IMR-90 (cell line): ENCODE data around the gene CLEC16A. TPM values are rescaled to one million over a fixed set of nuclear protein-coding genes. Genes with fewer than 3 reads are reported as not detected.
A peak's percentile ranks its signal among the peaks of the same experiment; 100 is the strongest.

ENCODE experiments used
- ATAC-seq: fragments of 200-7000 bp; cut with Tn5 transposase; 2 replicates; pipeline ENCODE4 v1.9.1; 2020; ENCODE audit warnings: low read depth, mild to moderate bottlenecking, moderate library complexity
- BruUV-seq: library from RNA; stranded (reverse); fragments of 400-500 nt; replicated peaks from 2 replicates; lab custom pipeline; 2021; lab: Mats Ljungman, UMichigan
- CTCF ChIA-PET: fragments of 300-600 bp; formaldehyde crosslinking; extraction: SDS; loops from one replicate; lab custom pipeline; 2021; ENCODE audit warnings: antibody characterized with exemption; lab: Yijun Ruan, JAX
- POLR2A ChIA-PET: fragments of 300-600 bp; sonication (Branson Sonifier 250); formaldehyde crosslinking; loops from one replicate; lab custom pipeline; 2022; ENCODE audit warnings: antibody characterized with exemption; ENCODE audit not compliant: unreplicated experiment; lab: Charles Lee
- DNase-seq: peaks from one replicate; pipeline ENCODE4 v3.0.0; 2013
- H2AFZ ChIP-seq: replicated peaks from 2 replicates; pipeline ENCODE3; 2013; ENCODE audit warnings: low read length, mild to moderate bottlenecking; ENCODE audit not compliant: poor library complexity
- H2AK5ac ChIP-seq: 2 replicates; pipeline ENCODE4 v1.6.1; 2013; ENCODE audit warnings: low read depth, low read length, inconsistent platforms
- H2AK9ac ChIP-seq: replicated peaks from 2 replicates; pipeline ENCODE3; 2013; ENCODE audit warnings: mild to moderate bottlenecking, low read depth, low read length, moderate library complexity; ENCODE audit not compliant: poor library complexity
- H2BK120ac ChIP-seq: 2 replicates; pipeline ENCODE4 v1.6.1; 2013; ENCODE audit warnings: low read depth, low read length, inconsistent platforms
- H2BK15ac ChIP-seq: 3 replicates; pipeline ENCODE4 v1.6.1; 2013; ENCODE audit warnings: low read depth, low read length, inconsistent platforms
- H2BK20ac ChIP-seq: 2 replicates; pipeline ENCODE4 v1.6.1; 2013; ENCODE audit warnings: low read depth, mild to moderate bottlenecking, inconsistent platforms, low read length, moderate library complexity
- H2BK5ac ChIP-seq: 2 replicates; pipeline ENCODE4 v1.6.1; 2013; ENCODE audit warnings: mild to moderate bottlenecking, low read depth, low read length, inconsistent platforms; ENCODE audit not compliant: poor library complexity, severe bottlenecking
- H3K14ac ChIP-seq: replicated peaks from 2 replicates; pipeline ENCODE4 v1.6.1; 2013; ENCODE audit warnings: low read depth, low read length, inconsistent platforms
- H3K18ac ChIP-seq: 2 replicates; pipeline ENCODE4 v1.6.1; 2013; ENCODE audit warnings: low read depth, low read length, control low read depth
- H3K23ac ChIP-seq: 2 replicates; pipeline ENCODE4 v1.6.1; 2013; ENCODE audit warnings: low read depth, low read length, inconsistent platforms
- H3K27ac ChIP-seq: 2 replicates; pipeline ENCODE4 v1.5.1; 2013; ENCODE audit warnings: mild to moderate bottlenecking, control low read depth, low read length; ENCODE audit not compliant: insufficient read depth
- H3K27me3 ChIP-seq: 2 replicates; pipeline ENCODE4 v1.6.1; 2013; ENCODE audit warnings: low read length; ENCODE audit not compliant: control insufficient read depth, insufficient read depth
- H3K36me3 ChIP-seq: 2 replicates; pipeline ENCODE4 v1.6.1; 2013; ENCODE audit warnings: low read length, mixed read lengths; ENCODE audit not compliant: control insufficient read depth, insufficient read depth
- H3K4ac ChIP-seq: 2 replicates; pipeline ENCODE4 v1.6.1; 2013; ENCODE audit warnings: low read depth, low read length, inconsistent platforms
- H3K4me1 ChIP-seq: 2 replicates; pipeline ENCODE4 v1.6.1; 2013; ENCODE audit warnings: low read length, mixed read lengths; ENCODE audit not compliant: control insufficient read depth, insufficient read depth
- H3K4me2 ChIP-seq: 2 replicates; pipeline ENCODE4 v1.6.1; 2013; ENCODE audit warnings: low read depth, mild to moderate bottlenecking, control low read depth, low read length, moderate library complexity
- H3K4me3 ChIP-seq: 2 replicates; pipeline ENCODE4 v1.5.1; 2013; ENCODE audit warnings: low read depth, mild to moderate bottlenecking, control low read depth, low read length, moderate library complexity; ENCODE audit not compliant: insufficient read depth
- H3K56ac ChIP-seq: 2 replicates; pipeline ENCODE4 v1.6.1; 2013; ENCODE audit warnings: low read length, inconsistent platforms; ENCODE audit not compliant: insufficient read depth; ENCODE audit errors: extremely low read depth
- H3K79me1 ChIP-seq, 2 experiments: 2 replicates each; pipeline ENCODE4 v1.6.1; 2013; ENCODE audit warnings: low read length in 2 of 2, inconsistent platforms in 1 of 2, low read depth in 1 of 2
- H3K9ac ChIP-seq: 2 replicates; pipeline ENCODE4 v1.6.1; 2013; ENCODE audit warnings: low read depth, low read length, control low read depth
- H3K9me1 ChIP-seq: 2 replicates; pipeline ENCODE4 v1.6.1; 2013; ENCODE audit warnings: low read length, inconsistent platforms; ENCODE audit not compliant: insufficient read depth
- H3K9me3 ChIP-seq: 2 replicates; pipeline ENCODE4 v1.6.1; 2013; ENCODE audit warnings: low read length; ENCODE audit not compliant: control insufficient read depth, insufficient read depth
- H4K20me1 ChIP-seq: 2 replicates; pipeline ENCODE4 v1.6.1; 2013; ENCODE audit warnings: low read length, inconsistent platforms; ENCODE audit not compliant: insufficient read depth
- H4K5ac ChIP-seq: 2 replicates; pipeline ENCODE4 v1.6.1; 2013; ENCODE audit warnings: mild to moderate bottlenecking, low read depth, low read length, control low read depth
- H4K8ac ChIP-seq, 2 experiments: 2 replicates each; pipeline ENCODE4 v1.6.1; 2013; ENCODE audit warnings: low read depth in 2 of 2, low read length in 2 of 2, control low read depth in 1 of 2, inconsistent platforms in 1 of 2
- H4K91ac ChIP-seq: 2 replicates; pipeline ENCODE4 v1.6.1; 2013; ENCODE audit warnings: low read depth, low read length, inconsistent platforms; ENCODE audit not compliant: insufficient read depth
- BHLHE40 ChIP-seq: fragments of 150-350 bp; IDR thresholded peaks from 2 replicates; pipeline ENCODE4 v1.6.1; 2016; ENCODE audit warnings: mild to moderate bottlenecking, low read depth, low read length
- CEBPB ChIP-seq: IDR thresholded peaks from 2 replicates; pipeline ENCODE4 v1.6.1; 2012; ENCODE audit warnings: low read depth, low read length, improper control_type of control experiment
- FOS ChIP-seq: fragments of 150-350 bp; IDR thresholded peaks from 2 replicates; pipeline ENCODE4 v1.6.1; 2016; ENCODE audit warnings: low read depth, low read length
- MAFK ChIP-seq: IDR thresholded peaks from 2 replicates; pipeline ENCODE4 v1.6.1; 2012; ENCODE audit warnings: low read depth, low read length, improper control_type of control experiment
- MXI1 ChIP-seq: IDR thresholded peaks from 2 replicates; pipeline ENCODE4 v1.6.1; 2012; ENCODE audit warnings: low read depth, mild to moderate bottlenecking, low read length, moderate library complexity, borderline replicate concordance
- NFE2L2 ChIP-seq: fragments of 150-350 bp; IDR thresholded peaks from 2 replicates; pipeline ENCODE4 v1.6.1; 2016; ENCODE audit warnings: low read depth, mild to moderate bottlenecking, low read length
- POLR2A ChIP-seq: IDR thresholded peaks from 2 replicates; pipeline ENCODE4 v1.6.1; 2012; ENCODE audit warnings: mild to moderate bottlenecking, low read depth, low read length
- RAD21 ChIP-seq: IDR thresholded peaks from 2 replicates; pipeline ENCODE4 v1.6.1; 2012; ENCODE audit warnings: low read length, improper control_type of control experiment
- RFX5 ChIP-seq: IDR thresholded peaks from 2 replicates; pipeline ENCODE4 v1.8.0; 2012; ENCODE audit warnings: low read depth, mild to moderate bottlenecking, low read length, moderate library complexity
- SMC3 ChIP-seq: fragments of 150-350 bp; IDR thresholded peaks from 2 replicates; pipeline ENCODE4 v1.6.1; 2016; ENCODE audit warnings: low read depth, mild to moderate bottlenecking, antibody characterized with exemption, low read length, moderate library complexity
- USF2 ChIP-seq: fragments of 150-350 bp; IDR thresholded peaks from 2 replicates; pipeline ENCODE4 v1.6.1; 2017; ENCODE audit warnings: mild to moderate bottlenecking, antibody characterized with exemption, low read length, low read depth
- WGBS, 2 experiments: methylation state at CpG; one replicate each; pipeline versions ENCODE4 v1.1.5 to v1.1.7; 2013; ENCODE audit warnings: missing lambda C conversion rate in 2 of 2; ENCODE audit not compliant: insufficient read length in 1 of 2; ENCODE audit errors: extremely low coverage in 2 of 2; 5-methylcytosine and 5-hydroxymethylcytosine counted together
- dilution Hi-C: fragments of 300-500 bp; cut with HindIII; formaldehyde crosslinking; loops from one replicate; pipeline ENCODE4 v1.14.3; 2018; ENCODE audit warnings: low sequenced_read_pairs; ENCODE audit not compliant: unreplicated experiment
- in situ Hi-C: fragments of 300-500 bp; cut with MboI; formaldehyde crosslinking; loops from 3 replicates; pipeline ENCODE4 v1.14.3; 2019; ENCODE audit warnings: low sequenced_read_pairs, inconsistent platforms, mixed read lengths
- intact Hi-C: fragments of 100-400 bp; cut with micrococcal nuclease; formaldehyde crosslinking; loops from 2 replicates; pipeline ENCODE4 v1.10.0; 2022
- polyA plus RNA-seq, 3 experiments: library from polyadenylated mRNA; depleted of rRNA; stranded (reverse); fragments of >200 nt; gene quantifications; 2 replicates each; pipeline ENCODE4 v1.2.3, GENCODE V29; 2012; ENCODE audit warnings: low replicate concordance in 1 of 3
- total RNA-seq: library from RNA; depleted of rRNA; stranded (reverse); fragments of >200 nt; gene quantifications from 2 replicates; pipeline ENCODE4 v1.2.3, GENCODE V29; 2012
- TF ChIP-seq, protein P1 (sequence below): fragments of 150-350 bp; IDR thresholded peaks from 2 replicates; pipeline ENCODE4 v1.6.1; 2016; ENCODE audit warnings: low read depth, mild to moderate bottlenecking, low read length, moderate library complexity, borderline replicate concordance
- TF ChIP-seq, protein P2 (sequence below): conservative IDR thresholded peaks from 2 replicates; pipeline ENCODE4 v1.5.1; 2012; ENCODE audit warnings: mild to moderate bottlenecking, low read depth, low read length, improper control_type of control experiment

Gene CLEC16A
- total and polyA plus RNA-seq, 2 of the 4 experiments (the other 2 are of a cell fraction): 15.9 to 16.5 TPM

DNA sequence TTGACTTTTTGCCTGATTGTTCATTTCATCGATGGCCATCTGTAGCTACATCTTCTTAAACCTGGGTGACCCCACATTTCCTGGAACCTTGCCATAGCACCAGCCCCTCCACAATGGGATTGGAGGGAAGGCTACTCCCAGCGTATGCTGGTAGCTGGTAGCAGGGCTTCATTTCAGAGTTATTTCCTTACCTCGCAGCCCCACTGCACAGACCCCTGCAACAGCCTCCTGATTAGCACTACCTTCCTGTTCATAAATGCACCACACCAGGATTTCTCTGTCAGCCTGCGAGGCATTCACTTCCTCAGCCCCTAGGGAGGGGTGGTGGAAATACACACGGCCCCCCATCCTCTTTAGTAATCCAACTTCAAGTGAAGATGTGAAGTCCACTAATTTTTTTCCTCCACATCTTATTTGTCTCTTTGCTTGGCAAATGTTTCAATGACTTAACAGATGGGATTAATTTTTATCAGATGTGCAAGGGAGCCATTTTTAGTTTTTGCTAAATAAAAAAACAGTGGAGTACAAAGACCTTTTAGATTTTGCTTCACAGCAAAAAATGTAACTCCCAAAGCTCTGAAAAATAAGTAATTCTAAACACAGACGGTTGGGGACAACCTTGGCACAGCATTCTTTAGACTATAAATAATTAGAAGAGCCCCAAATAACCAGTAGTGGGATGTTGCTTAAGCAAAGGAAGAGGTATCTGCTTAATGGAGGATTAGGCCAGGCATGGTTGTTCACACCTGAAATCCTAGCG lies 76.6 kb downstream of the CLEC16A start:
- H3K9me3 ChIP-seq: peaks cover 1% of the 10 kb centered on the region; the same call in 1 of the 2 replicates
- intact Hi-C loops: no loop called here
- no peak overlapping the region for H2BK15ac ChIP-seq
- H3K79me1 ChIP-seq: peaks cover 0 to 17% of the 10 kb centered on the region in 2 experiments; a peak in 1 of 4 replicates
- no peak overlapping the region for H2BK120ac ChIP-seq
- no CpG with 5 or more reads among the region's 7 CpGs for WGBS, 2 experiments
- no peak overlapping the region for H4K91ac ChIP-seq
- ChIA-PET CTCF (no interaction called here), POLR2A (no interaction called here)
- no peak overlapping the region; the same call in 1 of the 2 replicates for H3K18ac ChIP-seq
- dilution Hi-C loops: no loop called here
- H3K4ac ChIP-seq: no peak overlapping the region
- peak overlapping the region; percentile 17; the same call in 1 of the 2 replicates for H3K27ac ChIP-seq
- H4K5ac ChIP-seq: no peak overlapping the region; the same call in 1 of the 2 replicates
- TF ChIP-seq RAD21 (no peak), SMC3 (no peak), POLR2A (no peak), BHLHE40 (no peak), MXI1 (no peak), MAFK (no peak), RFX5 (no peak), USF2 (no peak), FOS (no peak), NFE2L2 (no peak), CEBPB (no peak)
- TF ChIP-seq, protein P1, sequence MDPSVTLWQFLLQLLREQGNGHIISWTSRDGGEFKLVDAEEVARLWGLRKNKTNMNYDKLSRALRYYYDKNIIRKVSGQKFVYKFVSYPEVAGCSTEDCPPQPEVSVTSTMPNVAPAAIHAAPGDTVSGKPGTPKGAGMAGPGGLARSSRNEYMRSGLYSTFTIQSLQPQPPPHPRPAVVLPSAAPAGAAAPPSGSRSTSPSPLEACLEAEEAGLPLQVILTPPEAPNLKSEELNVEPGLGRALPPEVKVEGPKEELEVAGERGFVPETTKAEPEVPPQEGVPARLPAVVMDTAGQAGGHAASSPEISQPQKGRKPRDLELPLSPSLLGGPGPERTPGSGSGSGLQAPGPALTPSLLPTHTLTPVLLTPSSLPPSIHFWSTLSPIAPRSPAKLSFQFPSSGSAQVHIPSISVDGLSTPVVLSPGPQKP: no peak
- TF ChIP-seq, protein P2, sequence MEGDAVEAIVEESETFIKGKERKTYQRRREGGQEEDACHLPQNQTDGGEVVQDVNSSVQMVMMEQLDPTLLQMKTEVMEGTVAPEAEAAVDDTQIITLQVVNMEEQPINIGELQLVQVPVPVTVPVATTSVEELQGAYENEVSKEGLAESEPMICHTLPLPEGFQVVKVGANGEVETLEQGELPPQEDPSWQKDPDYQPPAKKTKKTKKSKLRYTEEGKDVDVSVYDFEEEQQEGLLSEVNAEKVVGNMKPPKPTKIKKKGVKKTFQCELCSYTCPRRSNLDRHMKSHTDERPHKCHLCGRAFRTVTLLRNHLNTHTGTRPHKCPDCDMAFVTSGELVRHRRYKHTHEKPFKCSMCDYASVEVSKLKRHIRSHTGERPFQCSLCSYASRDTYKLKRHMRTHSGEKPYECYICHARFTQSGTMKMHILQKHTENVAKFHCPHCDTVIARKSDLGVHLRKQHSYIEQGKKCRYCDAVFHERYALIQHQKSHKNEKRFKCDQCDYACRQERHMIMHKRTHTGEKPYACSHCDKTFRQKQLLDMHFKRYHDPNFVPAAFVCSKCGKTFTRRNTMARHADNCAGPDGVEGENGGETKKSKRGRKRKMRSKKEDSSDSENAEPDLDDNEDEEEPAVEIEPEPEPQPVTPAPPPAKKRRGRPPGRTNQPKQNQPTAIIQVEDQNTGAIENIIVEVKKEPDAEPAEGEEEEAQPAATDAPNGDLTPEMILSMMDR: no peak
- H3K23ac ChIP-seq: no peak overlapping the region
- no peak overlapping the region for H3K56ac ChIP-seq
- no peak overlapping the region for H2BK20ac ChIP-seq
- no peak overlapping the region for H3K4me3 ChIP-seq
- no peak overlapping the region for H2AFZ ChIP-seq
- no peak overlapping the region for H3K4me2 ChIP-seq
- H3K4me1 ChIP-seq: peaks cover 13% of the 10 kb centered on the region
- H4K8ac ChIP-seq: no peak overlapping the region
- in situ Hi-C loops: no loop called here
- peaks cover 20% of the 10 kb centered on the region for H3K9me1 ChIP-seq
- no peak overlapping the region for H3K14ac ChIP-seq
- no peak overlapping the region for H2AK5ac ChIP-seq
- peaks cover 20% of the 10 kb centered on the region for H3K36me3 ChIP-seq
- H3K9ac ChIP-seq: no peak overlapping the region
- DNase-seq (no peak), ATAC-seq (no peak)
- H3K27me3 ChIP-seq: no peaks in the 10 kb centered on the region
- BruUV-seq: no TSS peak
- H4K20me1 ChIP-seq: no peaks in the 10 kb centered on the region
- H2BK5ac ChIP-seq: no peak overlapping the region
- no peak overlapping the region for H2AK9ac ChIP-seq
